ENCODE measurements around the gene TMCC1.

The TMCC1 gene

DNA sequence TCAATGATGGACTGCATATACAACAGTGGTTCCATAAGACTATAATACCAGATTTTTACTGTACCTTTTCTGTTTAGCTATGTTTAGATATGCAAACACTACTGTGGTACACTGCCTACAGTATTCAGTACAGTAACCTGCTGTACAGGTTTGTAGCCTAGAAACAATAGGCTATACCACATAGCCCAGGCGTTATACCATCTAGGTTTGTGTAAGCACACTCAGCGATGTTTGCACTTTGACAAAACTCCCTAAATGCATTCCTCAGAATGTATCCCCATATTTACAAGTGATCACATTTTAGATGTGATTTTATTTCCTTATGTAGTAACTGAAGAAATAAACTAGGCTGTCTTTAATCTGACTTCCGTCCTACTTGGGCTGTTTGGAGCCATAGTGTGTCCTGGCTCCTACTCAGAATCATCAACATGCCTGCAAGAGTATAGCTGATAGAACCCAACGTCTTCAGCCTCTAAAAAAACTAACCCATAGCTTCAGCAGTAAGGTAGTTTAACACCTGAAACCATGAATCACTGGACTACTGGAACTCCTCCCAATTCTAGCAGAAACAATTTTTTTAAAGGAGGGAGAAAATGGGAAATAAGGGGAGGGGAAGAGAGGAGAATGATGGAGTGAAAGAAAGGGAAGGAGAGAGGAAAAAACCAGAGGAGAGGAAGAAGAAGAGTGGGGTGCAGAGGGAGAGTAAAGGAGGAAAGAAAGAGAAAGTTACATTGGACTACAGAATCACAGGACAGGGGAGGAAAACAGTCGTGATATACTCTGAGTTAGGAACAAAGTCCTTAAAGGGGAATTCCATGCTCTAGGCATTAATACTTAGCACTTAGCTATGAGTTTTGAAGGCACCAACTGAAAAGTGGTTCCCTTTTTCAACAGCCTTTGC, 219.4 kb downstream of the TMCC1 start:
- DNase-seq: peak; percentile 50 to 69 (median 64)

DNA sequence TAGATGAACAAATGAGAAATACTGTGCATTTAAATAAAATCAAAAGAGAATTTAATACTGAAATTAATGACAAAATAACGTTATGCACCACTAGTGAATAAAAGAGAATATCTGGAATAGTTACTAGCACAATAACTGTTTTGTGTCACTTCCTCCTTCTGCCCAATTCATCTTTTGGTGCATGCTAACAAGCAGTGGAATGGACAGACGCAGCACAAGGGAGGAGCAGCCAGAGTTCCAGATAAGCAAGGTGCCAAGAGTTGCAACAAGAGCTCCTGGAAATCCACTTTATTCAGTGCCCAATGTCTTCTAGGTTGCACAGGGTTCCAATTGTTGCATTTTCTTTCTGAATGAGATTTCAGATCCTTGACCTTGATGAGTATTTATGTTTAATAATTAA, 220.5 kb downstream of the TMCC1 start:
- DNase-seq: no peak

- no peak for DNase-seq
Observed at GRCh38 chr3:129672412-129672811, 221.1 kb downstream of the TMCC1 start.

DNA sequence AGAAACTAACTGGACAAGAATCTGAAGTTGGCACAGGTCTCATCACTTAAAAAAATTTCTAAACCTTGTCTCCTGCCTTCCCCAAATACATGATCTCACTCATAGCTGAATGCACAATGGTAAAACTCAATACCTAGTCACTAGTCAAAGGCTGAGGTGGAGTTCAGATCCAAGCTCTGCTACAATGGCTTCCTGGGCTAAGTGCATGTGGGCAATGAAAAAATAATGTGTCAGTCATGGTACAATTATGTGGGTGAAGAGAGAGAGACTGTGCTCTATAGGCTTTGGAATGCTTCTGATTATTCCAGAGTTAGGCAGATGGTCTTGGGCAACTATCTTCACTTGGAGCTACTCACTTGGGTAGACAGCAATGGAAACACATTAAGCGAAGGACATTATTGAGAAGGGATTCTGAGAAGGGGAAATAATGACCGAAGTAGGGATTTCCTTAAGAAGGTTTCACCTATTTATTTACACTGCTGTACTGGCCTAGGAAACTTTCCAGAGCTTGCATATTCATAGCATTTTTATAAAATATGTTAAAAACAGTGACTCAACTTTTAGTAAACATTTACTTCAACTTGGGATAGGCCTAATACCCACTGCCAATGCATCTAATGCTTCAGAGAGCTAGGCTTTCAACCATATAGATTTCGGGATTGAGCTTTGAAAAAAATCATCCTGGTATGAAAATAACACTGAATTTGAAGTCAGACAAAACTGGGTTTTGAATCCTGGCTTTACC, 228.3 kb downstream of the TMCC1 start:
- DNase-seq: no peak

GRCh38 chr3:129663930-129664646, 229.4 kb downstream of the TMCC1 start:
- peak in 2 of 3 donors; percentile 32 to 38 for DNase-seq

DNA sequence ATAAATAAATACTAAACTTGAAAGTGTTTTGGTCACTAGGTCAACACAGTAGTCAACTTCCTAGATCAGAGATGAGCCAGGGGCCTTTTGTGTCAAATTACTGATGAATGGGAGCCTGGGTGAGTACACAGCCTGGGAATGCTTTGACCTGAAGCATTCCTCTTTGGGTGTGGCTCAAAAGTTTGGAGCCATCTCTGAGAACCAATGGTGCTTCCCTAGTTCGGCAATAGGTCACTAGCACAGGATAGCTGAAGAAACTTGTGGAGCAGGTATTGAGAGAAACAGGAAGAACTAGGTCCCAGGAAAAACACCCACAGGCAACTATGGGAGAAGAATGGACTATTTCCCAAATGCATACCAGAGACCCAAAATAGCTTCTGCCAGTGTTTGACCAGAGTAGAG, 230.5 kb downstream of the TMCC1 start:
- no peak for DNase-seq

DNA sequence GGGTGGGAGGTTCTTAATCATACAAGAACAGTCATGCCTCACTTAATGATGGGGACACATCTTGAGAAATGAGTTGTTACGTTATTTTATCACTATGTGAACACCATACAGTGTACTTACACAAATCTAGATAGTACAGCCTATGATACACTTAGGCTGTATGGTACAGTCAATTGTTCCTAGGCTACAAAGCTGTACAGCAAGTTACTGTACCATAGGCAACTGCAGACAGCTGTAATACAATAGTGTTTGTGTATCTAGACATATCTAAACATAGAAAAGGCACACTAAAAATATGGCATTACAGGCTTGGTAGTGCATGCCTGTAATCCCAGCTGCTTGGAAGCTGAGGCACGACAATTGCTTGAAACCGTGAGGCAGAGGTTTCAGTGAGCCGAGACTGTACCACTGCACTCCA, 231.3 kb downstream of the TMCC1 start:
- DNase-seq: peak; percentile 23 to 45 (median 29)

DNA sequence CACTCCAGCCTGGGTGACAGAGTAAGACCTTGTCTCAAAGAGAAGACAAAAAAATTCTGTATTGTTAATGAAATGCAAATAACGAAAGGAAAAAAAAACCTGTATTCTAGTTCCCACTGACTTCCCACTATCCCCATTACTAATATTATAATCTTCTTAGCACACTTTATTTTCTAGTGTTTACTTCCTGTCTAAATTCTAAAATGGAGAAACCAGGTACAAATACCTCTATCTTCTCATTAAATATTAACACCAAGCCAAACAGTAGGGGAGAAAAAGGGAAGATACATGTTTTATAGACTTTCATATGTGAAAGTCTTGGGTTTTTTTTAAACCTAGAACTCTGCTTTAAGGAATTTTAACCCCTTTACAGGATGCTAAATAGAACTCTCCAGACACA, 231.7 kb downstream of the TMCC1 start:
- no peak for DNase-seq

DNA sequence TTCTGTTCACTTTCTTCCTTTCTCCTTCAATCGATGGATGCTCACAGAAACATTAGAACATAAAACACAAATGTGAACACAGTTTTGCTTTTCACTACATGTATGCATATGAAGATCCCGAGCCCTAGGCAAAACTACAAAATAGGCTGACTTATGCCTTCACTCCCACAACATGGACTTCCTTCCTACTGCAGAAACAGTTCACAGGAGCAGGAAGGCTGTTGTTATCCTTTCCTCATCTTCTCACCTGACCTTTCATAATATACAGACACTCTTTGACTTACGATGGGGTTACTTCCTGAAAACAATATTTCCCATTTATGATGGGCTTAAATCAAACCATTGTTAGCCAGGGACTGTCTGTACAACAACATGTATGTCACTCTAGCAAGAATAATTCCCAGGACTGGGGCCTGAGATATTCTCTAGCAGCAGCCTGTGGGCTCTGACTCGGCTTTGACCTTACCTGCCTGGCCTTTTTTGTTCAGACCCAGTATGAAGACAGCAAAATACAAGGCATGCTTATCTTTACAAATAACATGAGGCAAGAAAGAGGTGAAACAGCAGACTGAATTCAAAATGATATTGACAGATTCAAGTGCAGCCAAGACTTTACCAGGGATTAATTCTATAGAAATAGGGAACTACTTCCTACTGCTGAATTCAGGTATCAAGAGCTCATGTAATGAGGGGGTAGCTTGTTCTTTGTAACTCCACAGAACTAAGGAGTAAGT, 235.2 kb downstream of the TMCC1 start:
- peak in 1 of 3 donors; percentile 8 for DNase-seq

DNA sequence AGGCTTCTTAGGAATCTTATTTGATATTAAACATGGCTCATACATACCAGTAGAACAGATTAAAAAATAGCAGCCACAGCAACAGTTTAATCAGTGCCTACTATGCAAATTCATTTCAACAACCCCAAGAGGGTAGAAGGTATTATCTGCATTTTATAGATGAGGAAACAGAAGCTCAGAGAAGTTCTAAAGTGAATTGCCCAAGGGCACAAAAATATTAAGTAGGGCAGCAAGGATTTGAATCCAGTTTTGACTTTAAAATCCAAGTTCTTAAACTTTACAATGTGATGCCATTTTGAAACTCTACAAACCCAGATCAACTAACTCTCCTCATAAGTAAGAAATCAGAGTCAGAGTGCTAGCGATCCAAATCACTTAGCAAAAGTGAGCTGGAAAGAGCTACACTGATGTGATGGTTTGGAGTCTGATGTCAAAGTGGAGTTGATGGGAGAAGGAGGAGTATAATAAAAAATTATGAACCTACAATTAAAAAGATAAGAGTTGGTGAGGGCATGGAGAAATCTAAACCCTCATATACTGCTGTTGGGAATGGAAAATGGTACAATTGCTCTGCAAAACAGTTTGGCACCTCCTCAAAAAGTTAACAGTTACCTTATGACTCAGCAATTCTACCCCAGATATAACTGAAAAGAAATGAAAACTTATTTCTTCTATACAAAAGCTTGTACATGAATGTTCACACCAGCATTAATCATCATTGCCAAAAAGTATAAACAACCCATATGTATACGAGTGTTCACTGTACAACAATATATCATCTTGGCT, 236.1 kb downstream of the TMCC1 start:
- no peak for DNase-seq

- no peak for DNase-seq
Observed at GRCh38 chr3:129656659-129657247, 236.8 kb downstream of the TMCC1 start.

GRCh38 chr3:129655291-129655700, 238.2 kb downstream of the TMCC1 start:
- DNase-seq: no peak

- DNase-seq: no peak
Observed at GRCh38 chr3:129654131-129654530, 239.4 kb downstream of the TMCC1 start.

DNA sequence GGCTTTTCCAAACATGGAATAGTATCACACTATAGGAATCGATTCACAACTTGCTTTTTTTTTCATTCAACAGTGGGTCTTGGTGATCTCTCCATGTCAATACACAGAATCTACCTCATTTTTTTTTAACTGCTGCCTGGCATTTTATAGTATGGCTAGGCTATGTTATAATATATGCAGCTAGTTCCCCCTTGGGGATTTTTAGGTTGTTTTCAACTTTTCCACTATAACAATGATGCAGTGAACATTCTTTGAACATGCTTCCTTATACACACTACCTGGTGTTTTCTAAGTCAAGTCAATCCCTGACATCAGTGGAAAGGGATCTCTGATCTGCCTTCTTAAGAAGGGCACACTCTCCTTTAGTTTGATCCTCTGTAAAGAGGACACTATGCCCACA, 240.5 kb downstream of the TMCC1 start:
- DNase-seq: no peak

DNA sequence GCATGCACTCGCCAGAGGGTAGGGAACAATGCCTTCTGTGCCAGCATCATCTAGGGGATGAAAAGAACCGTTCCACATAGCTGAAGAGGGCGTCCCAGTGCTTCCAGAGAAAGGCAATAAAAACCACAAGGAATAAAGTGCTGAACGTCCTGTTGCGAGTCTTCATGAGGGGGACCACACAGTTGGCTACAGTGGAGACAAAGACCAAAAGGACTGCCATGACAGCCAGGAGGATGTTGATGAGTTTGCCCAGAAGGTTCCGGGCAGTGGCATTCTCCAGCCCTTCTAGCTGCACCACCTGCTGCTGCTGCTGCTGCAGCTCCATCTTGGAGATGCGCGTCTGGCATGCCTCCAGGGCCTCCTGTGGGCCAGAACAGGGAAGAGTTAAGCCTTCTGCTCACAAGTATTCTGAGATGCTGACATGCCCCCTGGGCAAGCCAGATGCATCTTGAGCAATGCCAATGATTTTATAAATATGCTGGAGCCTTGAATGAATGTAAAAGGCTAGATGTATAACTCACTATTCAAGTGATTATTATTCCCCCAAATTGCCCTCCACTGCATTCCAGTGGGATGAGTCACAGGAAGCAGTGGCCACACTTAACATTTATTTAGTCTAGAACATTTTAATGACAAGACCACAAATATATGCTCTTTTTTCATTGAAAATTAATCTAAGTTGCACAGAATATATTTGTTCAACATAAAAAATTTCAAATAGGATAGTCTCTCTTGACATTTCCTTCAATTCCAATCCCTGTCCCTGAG, 241.9 kb downstream of the TMCC1 start:
- peak in 1 of 3 donors; percentile 11 for DNase-seq

DNA sequence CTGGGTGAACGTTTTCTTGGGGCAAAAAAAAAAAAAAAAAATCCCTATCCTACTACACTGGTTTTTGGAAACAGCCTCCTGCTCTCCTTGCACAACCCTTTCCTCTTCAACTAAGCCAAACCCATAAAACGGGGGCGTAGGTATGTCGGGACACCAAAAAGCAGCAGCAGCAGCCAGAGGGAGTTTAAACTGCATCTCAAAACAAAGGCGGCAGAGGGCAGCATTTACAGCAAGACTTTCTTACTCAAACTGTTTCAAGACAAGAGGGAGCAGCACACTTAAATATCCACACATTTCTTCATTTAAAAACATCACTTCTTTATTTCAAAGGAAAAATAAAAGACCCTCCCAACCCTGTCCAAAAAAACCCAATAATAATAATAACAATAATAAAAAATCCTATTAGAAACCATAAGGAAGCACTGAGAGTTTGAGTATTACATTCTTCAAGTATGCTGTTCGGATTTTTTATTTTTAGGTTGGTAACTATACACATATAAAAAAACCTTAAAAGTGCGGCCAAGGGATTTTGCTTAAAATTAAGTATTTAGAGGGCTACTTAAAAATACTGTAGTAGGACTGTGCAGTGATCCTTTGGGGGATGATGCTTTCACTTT, 243.1 kb downstream of the TMCC1 start:
- peak; percentile 84 to 87 (median 86) for DNase-seq

GRCh38 chr3:129648391-129648790, 245.1 kb downstream of the TMCC1 start:
- DNase-seq: no peak

GRCh38 chr3:129645286-129645685, 248.2 kb downstream of the TMCC1 start:
- peak; percentile 57 to 66 (median 65) for DNase-seq

- DNase-seq: no peak
Observed at GRCh38 chr3:129644836-129645235, 248.7 kb downstream of the TMCC1 start.

Data from suppressor macrophage treated with lipopolysaccharide for 1 hour (primary cell).